ENCODE measurements around the gene ZNF138. TPM values are rescaled to one million over a fixed set of nuclear protein-coding genes. Genes with fewer than 3 reads are reported as not detected.

ZNF138 gene
- total and polyA plus RNA-seq, 10 donors, result 7.0 to 39.9 (median 12.8) TPM

DNA sequence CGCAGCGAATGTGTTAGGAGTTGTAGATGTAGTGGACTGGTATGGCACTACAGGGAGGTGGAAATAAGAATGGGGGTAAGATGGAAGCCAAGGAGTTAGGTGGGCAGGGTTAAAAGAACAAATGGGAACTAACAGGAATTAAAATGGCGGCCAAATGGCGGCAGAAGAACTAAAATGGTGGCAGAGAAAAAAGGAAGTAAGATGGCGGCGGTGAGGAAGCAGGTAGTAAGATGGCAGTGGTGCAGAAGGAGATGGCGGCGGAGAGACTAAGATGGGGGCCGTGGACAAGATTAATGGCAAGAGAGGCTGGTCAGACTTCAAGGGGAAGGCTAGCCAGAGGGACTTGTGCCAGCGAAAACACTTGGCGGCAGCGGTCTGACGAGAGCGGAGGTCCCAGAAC, 44.5 kb downstream of the ZNF138 start:
- no peak overlapping the region for H3K4me3 ChIP-seq
- no peak overlapping the region for H3K27ac ChIP-seq
- TF ChIP-seq POLR2AphosphoS5 (IDR thresholded peaks at IDR 0.05) (no peak), POLR2A (IDR thresholded peaks at IDR 0.05) (no peak)
- TF ChIP-seq, protein P1, sequence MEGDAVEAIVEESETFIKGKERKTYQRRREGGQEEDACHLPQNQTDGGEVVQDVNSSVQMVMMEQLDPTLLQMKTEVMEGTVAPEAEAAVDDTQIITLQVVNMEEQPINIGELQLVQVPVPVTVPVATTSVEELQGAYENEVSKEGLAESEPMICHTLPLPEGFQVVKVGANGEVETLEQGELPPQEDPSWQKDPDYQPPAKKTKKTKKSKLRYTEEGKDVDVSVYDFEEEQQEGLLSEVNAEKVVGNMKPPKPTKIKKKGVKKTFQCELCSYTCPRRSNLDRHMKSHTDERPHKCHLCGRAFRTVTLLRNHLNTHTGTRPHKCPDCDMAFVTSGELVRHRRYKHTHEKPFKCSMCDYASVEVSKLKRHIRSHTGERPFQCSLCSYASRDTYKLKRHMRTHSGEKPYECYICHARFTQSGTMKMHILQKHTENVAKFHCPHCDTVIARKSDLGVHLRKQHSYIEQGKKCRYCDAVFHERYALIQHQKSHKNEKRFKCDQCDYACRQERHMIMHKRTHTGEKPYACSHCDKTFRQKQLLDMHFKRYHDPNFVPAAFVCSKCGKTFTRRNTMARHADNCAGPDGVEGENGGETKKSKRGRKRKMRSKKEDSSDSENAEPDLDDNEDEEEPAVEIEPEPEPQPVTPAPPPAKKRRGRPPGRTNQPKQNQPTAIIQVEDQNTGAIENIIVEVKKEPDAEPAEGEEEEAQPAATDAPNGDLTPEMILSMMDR (IDR thresholded peaks at IDR 0.05 in 8 of 11, conservative IDR thresholded peaks at IDR 0.05 in 3 of 11), result no peak
- intact Hi-C loops (cut with DNase I; ENCODE audit: low total_unique reads), result no loop called here
- H3K9me3 ChIP-seq, result peaks cover 0 to 41% (median 15%) of the 10 kb centered on the region in 8 donors
- WGBS, 5 donors, result 76 to 83% (median 80%) methylated on average over 14 of the region's 14 CpGs
- no peak for DNase-seq
- H3K4me1 ChIP-seq, result no peaks in the 10 kb centered on the region
- no peaks in the 10 kb centered on the region for H3K27me3 ChIP-seq (replicated peaks in 1 of 7)
- H3K36me3 ChIP-seq, result no peaks in the 10 kb centered on the region

DNA sequence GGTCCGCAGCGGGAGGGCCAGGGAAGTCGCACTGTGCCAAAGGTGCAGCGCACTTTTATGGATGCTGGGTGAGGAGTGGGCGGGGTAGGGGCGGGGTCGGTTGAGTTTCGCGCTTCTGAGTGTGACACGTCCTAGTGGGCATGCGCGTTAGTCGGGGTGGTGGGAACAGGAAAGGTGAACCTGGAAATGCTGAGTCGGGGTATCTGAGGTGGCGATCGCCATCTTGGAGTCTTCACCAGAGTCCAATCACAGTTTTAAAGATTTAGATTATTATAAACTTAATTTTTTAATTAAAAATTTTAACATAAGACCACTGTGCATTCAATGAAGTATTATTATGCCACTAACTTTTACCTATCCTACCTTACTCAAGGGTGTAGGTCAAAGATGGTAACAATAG, 45.7 kb downstream of the ZNF138 start:
- no peaks in the 10 kb centered on the region for H3K36me3 ChIP-seq
- H3K27me3 ChIP-seq (replicated peaks in 1 of 7), result no peaks in the 10 kb centered on the region
- peaks cover 0 to 39% (median 4%) of the 10 kb centered on the region in 8 donors for H3K9me3 ChIP-seq
- no peak for DNase-seq
- H3K27ac ChIP-seq, result no peak overlapping the region
- 94 to 99% (median 98%) methylated on average over 16 of the region's 16 CpGs for WGBS, 5 donors
- intact Hi-C loops (cut with DNase I; ENCODE audit: low total_unique reads), result no loop called here
- no peaks in the 10 kb centered on the region for H3K4me1 ChIP-seq
- no peak overlapping the region for H3K4me3 ChIP-seq
- no peak for TF ChIP-seq POLR2A (IDR thresholded peaks at IDR 0.05)
- no peak for TF ChIP-seq POLR2AphosphoS5 (IDR thresholded peaks at IDR 0.05)
- TF ChIP-seq, protein P1 (IDR thresholded peaks at IDR 0.05 in 8 of 11, conservative IDR thresholded peaks at IDR 0.05 in 3 of 11), result no peak

DNA sequence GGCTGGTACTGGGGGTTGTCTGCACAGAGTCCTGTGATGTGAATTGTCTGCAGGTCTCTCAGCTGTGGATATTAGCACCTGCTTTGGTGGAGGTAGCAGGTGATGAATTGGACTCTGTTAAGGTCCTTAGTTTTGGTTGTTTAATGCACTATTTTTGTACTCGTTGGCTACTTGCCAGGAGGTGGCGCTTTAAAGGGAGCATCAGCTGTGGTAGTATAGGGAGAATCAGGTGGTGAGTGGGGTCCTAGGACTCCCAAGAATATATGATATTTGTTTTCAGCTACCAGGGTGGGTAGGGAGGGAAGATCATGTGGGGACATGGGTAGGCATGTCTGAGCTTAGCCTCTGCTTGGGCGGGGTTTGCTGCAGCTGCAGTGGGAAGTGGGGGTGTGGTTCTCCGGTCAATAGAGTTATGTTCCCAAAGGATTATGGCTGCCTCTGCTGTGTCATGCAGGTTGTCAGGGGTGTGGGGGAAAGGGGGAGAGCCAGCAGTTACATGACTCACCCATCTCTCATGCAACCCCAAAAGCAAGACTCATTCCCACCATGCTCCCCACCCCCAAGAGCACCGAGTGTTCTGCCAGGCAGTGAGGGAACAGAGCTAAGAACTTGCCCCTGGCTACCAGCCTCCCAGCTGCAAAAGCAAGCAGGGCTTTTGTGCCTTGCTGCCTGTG, 55.2 kb downstream of the ZNF138 start:
- Histone ChIP-seq H3K27ac (no peak overlapping the region), H3K27me3 (replicated peaks in 1 of 7) (no peaks in the 10 kb centered on the region), H3K4me3 (no peak overlapping the region), H3K36me3 (no peaks in the 10 kb centered on the region), H3K4me1 (no peaks in the 10 kb centered on the region), H3K9me3 (peaks cover 0 to 19% (median 0%) of the 10 kb centered on the region in 8 donors)
- TF ChIP-seq, protein P1 (IDR thresholded peaks at IDR 0.05 in 8 of 11, conservative IDR thresholded peaks at IDR 0.05 in 3 of 11), result no peak
- TF ChIP-seq POLR2A (IDR thresholded peaks at IDR 0.05) (no peak), POLR2AphosphoS5 (IDR thresholded peaks at IDR 0.05) (no peak)
- no peak for DNase-seq
- 65 to 80% (median 75%) methylated on average over 5 of the region's 5 CpGs for WGBS, 5 donors
- intact Hi-C loops (cut with DNase I; ENCODE audit: low total_unique reads), result no loop called here

DNA sequence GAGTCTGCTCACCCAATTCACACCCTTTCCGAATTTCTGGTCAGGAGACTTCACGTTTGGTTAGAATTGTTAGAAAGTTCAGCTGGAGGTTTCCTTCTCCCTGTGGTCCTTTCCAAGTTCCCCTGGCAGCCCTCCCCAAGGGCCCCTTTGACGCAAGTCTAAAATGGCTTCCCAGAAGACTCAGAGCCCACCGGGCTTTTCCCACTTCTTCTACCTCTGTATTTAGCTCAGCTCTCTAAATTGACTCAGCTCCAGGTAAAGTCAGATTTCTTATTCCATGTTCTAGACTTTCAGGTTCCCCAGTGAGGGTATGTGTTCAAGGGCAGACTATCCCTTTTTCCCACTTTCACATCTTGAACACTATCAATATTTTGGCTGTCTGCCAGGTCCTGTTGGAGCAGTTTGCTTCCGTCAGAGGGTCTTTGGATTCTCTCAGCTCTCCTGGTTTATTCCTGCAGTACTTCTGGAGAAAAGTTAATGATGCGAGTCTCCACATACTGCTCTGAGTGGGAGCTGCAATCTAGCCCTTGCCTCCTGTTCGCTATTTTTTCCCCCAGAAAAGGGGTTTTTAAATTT, 55.8 kb downstream of the ZNF138 start:
- Histone ChIP-seq H3K27ac (no peak overlapping the region), H3K4me1 (no peaks in the 10 kb centered on the region), H3K36me3 (no peaks in the 10 kb centered on the region), H3K27me3 (replicated peaks in 1 of 7) (no peaks in the 10 kb centered on the region), H3K9me3 (peaks cover 0 to 15% (median 0%) of the 10 kb centered on the region in 8 donors), H3K4me3 (no peak overlapping the region)
- DNase-seq, result no peak
- WGBS, 5 donors, result 76 to 94% (median 91%) methylated on average over 7 of the region's 7 CpGs
- intact Hi-C loops (cut with DNase I; ENCODE audit: low total_unique reads), result no loop called here
- no peak for TF ChIP-seq POLR2A (IDR thresholded peaks at IDR 0.05)
- TF ChIP-seq, protein P1 (IDR thresholded peaks at IDR 0.05 in 8 of 11, conservative IDR thresholded peaks at IDR 0.05 in 3 of 11), result no peak
- no peak for TF ChIP-seq POLR2AphosphoS5 (IDR thresholded peaks at IDR 0.05)

Measured in spleen (tissue), 11 donors.